GM21526 (cell line): ENCODE results near the gene IKZF3.
"Not testable (repeated sequence)": the region's sequence is repeated elsewhere in the genome, so short reads cannot be mapped to it uniquely, and the experiment has no call there.

Experiments used
- ATAC-seq: cut with Tn5 transposase; IDR thresholded peaks from one replicate; pipeline ENCODE4 v1.9.1; 2021; ENCODE audit warnings: moderate library complexity; ENCODE audit not compliant: unreplicated experiment, low FRiP score

The IKZF3 gene

GRCh38 chr17:39724731-39725130 is 139.4 kb downstream of the IKZF3 start:
- no peak for ATAC-seq

DNA sequence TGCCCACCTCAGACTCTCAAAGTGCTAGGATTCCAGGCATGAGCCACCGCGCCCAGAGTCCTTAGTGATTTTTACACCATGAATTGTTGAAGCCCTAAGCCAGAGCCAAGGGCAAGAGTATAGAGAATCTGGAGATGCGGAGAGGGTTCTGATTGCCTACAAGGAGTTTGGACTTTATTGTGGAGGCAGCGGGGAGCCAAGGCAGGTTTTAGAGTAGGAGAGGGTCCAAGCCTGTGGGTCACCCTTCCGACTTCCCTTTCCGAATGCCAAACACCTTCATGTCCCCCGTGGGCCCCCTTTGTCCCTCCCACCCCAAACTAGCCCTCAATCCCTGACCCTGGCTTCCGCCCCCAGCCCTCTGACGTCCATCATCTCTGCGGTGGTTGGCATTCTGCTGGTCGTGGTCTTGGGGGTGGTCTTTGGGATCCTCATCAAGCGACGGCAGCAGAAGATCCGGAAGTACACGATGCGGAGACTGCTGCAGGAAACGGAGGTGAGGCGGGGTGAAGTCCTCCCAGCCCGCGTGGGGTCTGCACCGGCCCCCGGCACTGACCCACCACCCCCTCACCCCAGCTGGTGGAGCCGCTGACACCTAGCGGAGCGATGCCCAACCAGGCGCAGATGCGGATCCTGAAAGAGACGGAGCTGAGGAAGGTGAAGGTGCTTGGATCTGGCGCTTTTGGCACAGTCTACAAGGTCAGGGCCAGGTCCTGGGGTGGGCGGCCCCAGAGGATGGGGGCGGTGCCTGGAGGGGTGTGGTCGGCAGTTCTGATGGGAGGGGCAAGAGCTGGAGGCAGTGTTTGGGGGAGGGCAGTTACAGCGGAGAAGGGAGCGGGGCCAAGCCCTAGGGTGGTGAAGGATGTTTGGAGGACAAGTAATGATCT is 140.9 kb downstream of the IKZF3 start:
- no peak for ATAC-seq

GRCh38 chr17:39722104-39722503 is 142.0 kb downstream of the IKZF3 start:
- no peak for ATAC-seq

- ATAC-seq, result no peak
Observed at GRCh38 chr17:39719563-39720355, 144.4 kb downstream of the IKZF3 start.

DNA sequence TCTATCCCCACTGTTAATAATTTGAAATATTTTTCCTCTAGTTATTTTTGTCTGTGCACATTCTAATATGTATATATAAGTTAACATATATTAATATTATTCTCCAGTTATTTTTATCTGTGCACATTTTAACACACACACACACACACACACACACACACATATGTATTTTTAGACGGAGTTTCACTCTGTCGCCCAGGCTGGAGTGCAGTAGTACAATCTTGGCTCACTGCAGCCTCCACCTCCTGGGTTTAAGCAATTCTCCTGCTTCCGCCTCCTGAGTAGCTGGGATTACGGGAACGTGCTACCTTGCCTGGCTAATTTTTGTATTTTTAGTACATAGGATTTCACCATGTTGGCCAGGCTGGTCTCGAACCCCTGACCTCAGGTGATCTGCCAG is 146.5 kb downstream of the IKZF3 start:
- ATAC-seq, result no peak

DNA sequence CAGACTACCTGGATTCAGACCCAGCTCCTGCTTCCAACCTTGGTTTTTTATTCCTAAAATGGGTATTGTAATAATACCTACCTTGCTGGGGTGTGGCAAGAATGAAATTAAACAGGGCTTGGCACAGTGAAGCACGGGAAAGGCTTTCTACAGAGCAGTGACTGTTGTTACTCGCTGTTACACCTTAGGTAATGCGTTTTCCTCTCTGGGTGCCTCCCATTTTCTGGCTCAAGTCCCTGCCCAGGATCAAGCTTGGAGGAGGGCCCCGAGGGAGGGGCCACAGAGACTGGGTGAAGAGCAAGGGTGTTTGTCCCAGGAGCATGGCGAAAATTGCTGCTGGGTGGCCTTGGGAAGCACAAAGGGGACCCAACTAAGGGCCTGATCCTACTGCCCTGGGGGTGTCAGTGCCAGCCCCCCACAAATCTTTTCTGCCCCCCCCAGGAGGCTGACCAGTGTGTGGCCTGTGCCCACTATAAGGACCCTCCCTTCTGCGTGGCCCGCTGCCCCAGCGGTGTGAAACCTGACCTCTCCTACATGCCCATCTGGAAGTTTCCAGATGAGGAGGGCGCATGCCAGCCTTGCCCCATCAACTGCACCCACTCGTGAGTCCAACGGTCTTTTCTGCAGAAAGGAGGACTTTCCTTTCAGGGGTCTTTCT is 147.1 kb downstream of the IKZF3 start:
- no peak for ATAC-seq

GRCh38 chr17:39716073-39716818 is 147.9 kb downstream of the IKZF3 start:
- ATAC-seq, result no peak

GRCh38 chr17:39715375-39716072 is 148.6 kb downstream of the IKZF3 start:
- ATAC-seq, result no peak

GRCh38 chr17:39714234-39714633 is 149.9 kb downstream of the IKZF3 start:
- no peak for ATAC-seq

DNA sequence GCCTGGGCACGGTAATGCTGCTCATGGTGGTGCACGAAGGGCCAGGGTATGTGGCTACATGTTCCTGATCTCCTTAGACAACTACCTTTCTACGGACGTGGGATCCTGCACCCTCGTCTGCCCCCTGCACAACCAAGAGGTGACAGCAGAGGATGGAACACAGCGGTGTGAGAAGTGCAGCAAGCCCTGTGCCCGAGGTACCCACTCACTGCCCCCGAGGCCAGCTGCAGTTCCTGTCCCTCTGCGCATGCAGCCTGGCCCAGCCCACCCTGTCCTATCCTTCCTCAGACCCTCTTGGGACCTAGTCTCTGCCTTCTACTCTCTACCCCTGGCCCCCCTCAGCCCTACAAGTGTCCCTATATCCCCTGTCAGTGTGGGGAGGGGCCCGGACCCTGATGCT is 152.3 kb downstream of the IKZF3 start:
- ATAC-seq, result no peak

DNA sequence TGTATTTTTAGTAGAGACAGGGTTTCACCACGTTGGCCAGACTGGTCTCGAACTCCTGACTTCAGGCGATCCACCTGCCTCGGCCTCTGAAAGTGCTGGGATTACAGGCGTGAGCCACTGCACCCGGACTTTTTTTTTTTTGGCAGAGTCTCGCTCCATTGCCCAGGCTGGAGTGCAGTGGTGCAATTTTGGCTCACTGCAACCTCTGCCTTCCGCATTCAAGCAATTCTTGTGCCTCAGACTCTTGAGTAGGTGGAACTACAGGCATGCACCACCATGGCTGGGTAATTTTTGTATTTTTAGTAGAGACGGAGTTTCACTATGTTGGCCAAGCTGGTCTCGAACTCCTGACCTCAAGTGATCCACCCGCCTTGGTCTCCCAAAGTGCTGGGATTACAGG is 153.0 kb downstream of the IKZF3 start:
- not testable (repeated sequence) for ATAC-seq

GRCh38 chr17:39709998-39710964 is 153.8 kb downstream of the IKZF3 start:
- no peak for ATAC-seq

- ATAC-seq, result no peak
Observed at GRCh38 chr17:39709319-39709997, 154.7 kb downstream of the IKZF3 start.
